ENCODE data around the gene SPATA12. TPM values are rescaled to one million over a fixed set of nuclear protein-coding genes. Genes with fewer than 3 reads are reported as not detected.

Gene SPATA12
- total and polyA plus RNA-seq, 2 donors (not counting 3 experiments of a cell fraction or from before 2014, with no cell fraction given), result 0.18 TPM; not detected in 1

DNA sequence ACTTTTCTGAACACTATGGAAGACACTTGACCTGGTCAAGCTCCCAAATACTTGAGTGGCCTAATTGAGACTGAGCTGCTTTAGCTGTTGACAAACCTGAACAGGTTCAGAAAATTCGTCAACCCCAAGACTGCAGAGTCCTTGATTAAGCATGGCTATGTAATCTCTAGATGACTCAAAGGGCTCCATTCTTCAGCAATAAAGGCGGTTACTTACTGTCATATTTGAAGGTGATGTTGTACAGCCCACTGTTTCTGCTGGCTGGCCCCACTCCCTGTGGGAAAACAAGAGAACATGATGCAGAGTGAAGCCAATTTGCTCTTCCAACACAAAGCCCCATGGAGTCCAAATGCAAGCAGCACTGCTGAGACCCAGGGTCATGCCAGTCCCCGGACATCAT is 59.6 kb downstream of the SPATA12 start:
- Histone ChIP-seq H3K79me2 (ENCODE audit: control insufficient read depth, insufficient read depth, low read length) (no peaks in the 10 kb centered on the region), H3K4me1 (ENCODE audit: control insufficient read depth, extremely low read depth, insufficient read depth, low read length) (no peaks in the 10 kb centered on the region), H2AFZ (ENCODE audit: low read depth, low read length) (no peak overlapping the region), H3K9me3 (replicated peaks; ENCODE audit: control insufficient read depth, insufficient read depth, low read length) (no peaks in the 10 kb centered on the region), H3K9me1 (replicated peaks; ENCODE audit: control insufficient read depth, extremely low read depth, insufficient read depth, low read length) (no peaks in the 10 kb centered on the region), H3K4me2 (ENCODE audit: insufficient read depth, low read length) (no peak overlapping the region), H3K27me3 (ENCODE audit: control insufficient read depth in 2 of 2, insufficient read depth in 2 of 2, low read length in 2 of 2) (peaks cover 5 to 22% of the 10 kb centered on the region in 2 experiments), H3K9ac (replicated peaks; ENCODE audit: extremely low read depth, insufficient read depth, low read length) (no peak overlapping the region), H3K36me3 (ENCODE audit: control insufficient read depth in 2 of 2, extremely low read depth in 1 of 2, insufficient read depth in 2 of 2, low read length in 2 of 2) (no peaks in the 10 kb centered on the region), H4K20me1 (replicated peaks; ENCODE audit: control insufficient read depth, extremely low read depth, insufficient read depth, low read length) (no peaks in the 10 kb centered on the region), H3K4me3 (replicated peaks in 1 of 3; ENCODE audit: insufficient read depth in 1 of 3, low read depth in 1 of 3, low read length in 3 of 3) (no peak overlapping the region), H3K27ac (ENCODE audit: insufficient read depth, low read depth, low read length) (no peak overlapping the region)
- BruUV-seq (replicated peaks), result no TSS peak
- dilution Hi-C loops (cut with MboI; ENCODE audit: extremely low pct_ligation_motif_present, low sequenced_read_pairs), result no loop called here
- POLR2A ChIA-PET, result interaction anchor here (0.6 kb wide), 1 partner anchor 77 kb away, joined by 8 read pairs; no protein-coding TSS in a partner anchor
- intact Hi-C loops (cut with micrococcal nuclease), result no loop called here
- no peak for FAIRE-seq
- no peak for TF ChIP-seq GATA2 (IDR thresholded peaks at IDR 0.05; ENCODE audit: insufficient read depth, insufficient read length, low read depth, low read length)
- TF ChIP-seq, protein P1, sequence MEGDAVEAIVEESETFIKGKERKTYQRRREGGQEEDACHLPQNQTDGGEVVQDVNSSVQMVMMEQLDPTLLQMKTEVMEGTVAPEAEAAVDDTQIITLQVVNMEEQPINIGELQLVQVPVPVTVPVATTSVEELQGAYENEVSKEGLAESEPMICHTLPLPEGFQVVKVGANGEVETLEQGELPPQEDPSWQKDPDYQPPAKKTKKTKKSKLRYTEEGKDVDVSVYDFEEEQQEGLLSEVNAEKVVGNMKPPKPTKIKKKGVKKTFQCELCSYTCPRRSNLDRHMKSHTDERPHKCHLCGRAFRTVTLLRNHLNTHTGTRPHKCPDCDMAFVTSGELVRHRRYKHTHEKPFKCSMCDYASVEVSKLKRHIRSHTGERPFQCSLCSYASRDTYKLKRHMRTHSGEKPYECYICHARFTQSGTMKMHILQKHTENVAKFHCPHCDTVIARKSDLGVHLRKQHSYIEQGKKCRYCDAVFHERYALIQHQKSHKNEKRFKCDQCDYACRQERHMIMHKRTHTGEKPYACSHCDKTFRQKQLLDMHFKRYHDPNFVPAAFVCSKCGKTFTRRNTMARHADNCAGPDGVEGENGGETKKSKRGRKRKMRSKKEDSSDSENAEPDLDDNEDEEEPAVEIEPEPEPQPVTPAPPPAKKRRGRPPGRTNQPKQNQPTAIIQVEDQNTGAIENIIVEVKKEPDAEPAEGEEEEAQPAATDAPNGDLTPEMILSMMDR (IDR thresholded peaks at IDR 0.05; ENCODE audit: extremely low read depth in 1 of 2, insufficient read depth in 1 of 2, low read depth in 1 of 2, low read length in 2 of 2), result no peak
- TF ChIP-seq POLR2AphosphoS5 (IDR thresholded peaks at IDR 0.05; ENCODE audit: insufficient read depth, low read depth, low read length), result no peak
- TF ChIP-seq POLR2A (IDR thresholded peaks at IDR 0.05; ENCODE audit: low read depth, low read length), result no peak
- TF ChIP-seq, protein P2, sequence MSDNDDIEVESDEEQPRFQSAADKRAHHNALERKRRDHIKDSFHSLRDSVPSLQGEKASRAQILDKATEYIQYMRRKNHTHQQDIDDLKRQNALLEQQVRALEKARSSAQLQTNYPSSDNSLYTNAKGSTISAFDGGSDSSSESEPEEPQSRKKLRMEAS (IDR thresholded peaks at IDR 0.05; ENCODE audit: insufficient read depth, insufficient read length), result no peak
- no peak for TF ChIP-seq MYC (IDR thresholded peaks at IDR 0.05; ENCODE audit: low read depth, low read length)
- no peak for TF ChIP-seq JUN (IDR thresholded peaks at IDR 0.05; ENCODE audit: borderline replicate concordance, insufficient read depth, insufficient read length, low read depth)
- no peak for TF ChIP-seq FOS (IDR thresholded peaks at IDR 0.05; ENCODE audit: borderline replicate concordance, insufficient read depth, low read length)
- no peak for TF ChIP-seq EZH2 (IDR thresholded peaks at IDR 0.05; ENCODE audit: borderline replicate concordance, low read depth, low read length, severe bottlenecking)
- CTCF ChIA-PET, result interaction anchor here (0.9 to 2.1 kb wide), 3 partner anchors 9 to 124 kb away, joined by 3 to 9 read pairs (median 3); no protein-coding TSS in a partner anchor
- DNase-seq (ENCODE audit: low read depth, low spot score), result no peak

Data from endothelial cell of umbilical vein (primary cell).